Measurements from ENCODE around the gene KCNE2.

KCNE2 gene

DNA sequence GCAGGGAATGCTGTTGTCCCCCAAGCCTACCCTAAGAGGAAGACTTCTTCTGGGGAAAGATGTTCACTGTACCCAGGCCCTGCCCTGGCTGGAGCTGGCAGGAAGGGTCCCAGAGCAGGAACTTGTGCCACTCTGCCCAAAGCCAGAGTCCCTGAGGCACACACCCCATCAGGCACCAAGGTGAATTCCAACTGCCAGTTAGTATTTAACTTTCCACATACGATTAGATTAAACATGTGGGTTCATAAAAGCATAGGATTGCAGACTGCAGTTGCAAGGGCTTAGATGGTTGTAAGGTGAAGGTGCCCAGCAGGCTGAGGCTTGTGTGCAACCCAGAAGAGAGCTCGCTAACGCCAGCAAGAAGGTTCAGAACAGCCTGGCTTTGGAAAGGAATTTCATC is at the start of gene KCNE2:
Gene KCNE2 (plus strand): TSS at position 274 of the 400 bp plus-strand sequence. CDS start 6,473 bp downstream, outside the sequence.
- DNase-seq, result no peak

- no peak for DNase-seq
Measured at GRCh38 chr21:34319585-34319984, 44.2 kb upstream of the KCNE2 start.

GRCh38 chr21:34320011-34320410 is 43.8 kb upstream of the KCNE2 start:
- no peak for DNase-seq

GRCh38 chr21:34330055-34330454 is 33.8 kb upstream of the KCNE2 start:
- no peak for DNase-seq

DNA sequence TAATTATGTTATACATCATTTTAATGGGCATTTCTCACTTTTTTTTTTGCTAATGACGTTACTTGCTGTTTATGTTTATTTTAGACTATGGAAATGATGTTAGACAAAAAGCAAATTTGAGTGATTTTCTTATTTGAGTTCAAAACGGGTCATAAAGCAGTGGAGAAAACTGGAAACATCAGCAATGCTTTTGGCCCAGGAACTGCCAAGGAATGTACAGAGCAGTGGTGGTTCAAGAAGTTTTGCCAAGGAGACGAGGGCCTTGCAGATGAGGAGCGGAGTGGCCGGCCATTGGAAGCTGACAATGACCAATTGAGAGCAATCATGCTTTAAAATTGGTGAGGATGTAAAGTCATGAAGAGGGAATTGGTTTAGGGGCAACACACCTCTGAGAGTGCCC is 32.1 kb upstream of the KCNE2 start:
- no peak for DNase-seq

GRCh38 chr21:34332347-34332746 is 31.5 kb upstream of the KCNE2 start:
- DNase-seq, result no peak

GRCh38 chr21:34333121-34333739 is 30.6 kb upstream of the KCNE2 start:
- DNase-seq, result no peak

DNA sequence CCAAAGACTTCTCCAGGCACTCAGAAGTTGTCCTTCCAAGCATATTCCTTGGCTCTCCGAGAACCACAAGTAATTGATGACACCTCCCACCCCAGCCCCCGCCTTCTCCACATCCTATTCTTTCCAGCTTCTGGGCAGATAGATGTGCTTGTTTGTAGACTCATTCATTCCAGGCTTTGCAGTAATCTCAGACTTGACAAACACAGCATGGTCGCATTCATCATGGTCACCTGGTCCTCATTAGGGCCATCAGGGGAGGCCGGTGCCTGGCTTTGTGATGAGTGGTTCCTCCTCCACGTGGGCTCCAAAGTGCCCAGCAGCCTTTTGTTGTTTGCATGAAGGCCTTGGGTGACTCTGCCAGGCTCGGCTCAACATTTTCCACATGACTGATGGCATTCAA is 28.5 kb upstream of the KCNE2 start:
- no peak for DNase-seq

DNA sequence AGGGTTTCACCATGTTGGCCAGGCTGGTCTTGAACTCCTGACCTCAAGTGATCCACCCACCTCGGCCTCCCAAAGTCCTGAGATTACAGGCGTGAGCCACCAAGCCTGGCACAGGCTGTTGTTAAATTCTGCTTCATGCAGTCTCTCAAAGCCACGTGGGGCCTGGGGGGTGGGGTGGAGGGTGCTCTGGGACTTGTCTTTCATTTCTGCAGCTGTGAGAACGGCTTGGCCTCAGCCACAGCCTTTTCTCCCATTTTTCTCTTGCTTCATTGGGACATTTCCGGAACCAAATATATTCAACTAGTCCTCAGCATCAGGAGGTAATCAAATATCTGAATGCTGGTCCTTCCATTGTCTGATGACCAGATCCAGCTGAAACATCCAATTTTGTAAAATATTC is 27.6 kb upstream of the KCNE2 start:
- DNase-seq, result no peak

- DNase-seq, result no peak
Measured at GRCh38 chr21:34336756-34337391, 26.9 kb upstream of the KCNE2 start.

DNA sequence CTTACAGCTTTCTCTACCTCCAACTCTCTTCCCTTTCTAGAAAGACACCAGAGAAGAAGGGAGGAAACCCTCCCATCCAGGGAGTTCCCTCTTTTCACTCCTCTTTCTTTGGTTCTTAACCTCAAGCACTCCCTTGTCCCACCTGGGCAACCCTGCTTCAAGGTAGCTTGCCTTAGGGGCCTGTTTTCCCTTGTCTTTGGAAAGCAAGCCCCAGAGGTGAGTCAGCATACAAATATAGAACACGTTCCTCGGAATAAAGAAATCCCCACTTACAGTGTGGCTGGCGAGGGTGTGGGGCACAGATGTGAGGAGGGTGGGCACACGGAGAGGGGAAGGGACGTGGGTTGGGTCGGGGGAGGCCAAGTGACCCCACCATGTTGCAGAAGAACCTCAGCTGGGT is 26.1 kb upstream of the KCNE2 start:
- no peak for DNase-seq

GRCh38 chr21:34338226-34338625 is 25.6 kb upstream of the KCNE2 start:
- DNase-seq, result no peak

GRCh38 chr21:34340061-34340460 is 23.7 kb upstream of the KCNE2 start:
- no peak for DNase-seq

DNA sequence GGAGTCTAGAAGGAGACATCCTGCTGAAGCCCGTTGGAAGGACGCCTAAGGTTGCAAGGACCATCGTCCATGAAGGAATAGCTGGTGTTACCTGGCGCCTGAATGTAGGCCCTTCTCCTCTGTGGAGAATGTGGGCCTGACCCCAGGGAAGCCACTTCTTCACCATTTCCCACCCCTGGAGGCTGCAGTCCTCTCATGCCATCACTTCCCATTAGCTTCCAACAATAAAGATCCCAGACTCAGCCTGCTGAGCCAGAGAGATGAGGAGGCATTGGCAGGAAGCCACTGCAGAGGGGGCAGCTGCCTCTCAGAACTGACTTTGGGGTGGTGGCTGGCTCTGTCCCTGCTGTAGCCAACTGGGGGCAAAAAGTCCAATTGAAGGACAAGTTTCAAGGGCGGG is 21.3 kb upstream of the KCNE2 start:
- DNase-seq, result no peak

DNA sequence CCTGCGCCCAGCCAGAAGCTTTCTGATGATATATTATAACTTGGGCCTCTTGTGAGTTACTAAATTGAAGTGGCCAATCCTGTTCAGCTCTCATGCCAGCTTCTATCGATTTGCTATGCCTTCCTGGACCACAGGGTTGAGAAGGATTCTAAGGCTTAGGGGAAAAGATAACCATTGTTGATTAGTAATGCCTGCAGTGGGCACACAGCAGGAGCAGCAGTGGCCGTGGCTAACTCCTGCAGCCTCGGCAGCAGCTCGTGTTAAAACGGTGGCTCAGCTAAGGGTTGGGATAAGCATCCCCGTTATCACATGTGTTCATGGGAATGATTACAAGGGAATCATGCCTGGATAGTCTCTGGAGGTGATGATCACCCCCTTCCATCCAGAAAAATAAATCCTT is 20.5 kb upstream of the KCNE2 start:
- DNase-seq, result no peak

DNA sequence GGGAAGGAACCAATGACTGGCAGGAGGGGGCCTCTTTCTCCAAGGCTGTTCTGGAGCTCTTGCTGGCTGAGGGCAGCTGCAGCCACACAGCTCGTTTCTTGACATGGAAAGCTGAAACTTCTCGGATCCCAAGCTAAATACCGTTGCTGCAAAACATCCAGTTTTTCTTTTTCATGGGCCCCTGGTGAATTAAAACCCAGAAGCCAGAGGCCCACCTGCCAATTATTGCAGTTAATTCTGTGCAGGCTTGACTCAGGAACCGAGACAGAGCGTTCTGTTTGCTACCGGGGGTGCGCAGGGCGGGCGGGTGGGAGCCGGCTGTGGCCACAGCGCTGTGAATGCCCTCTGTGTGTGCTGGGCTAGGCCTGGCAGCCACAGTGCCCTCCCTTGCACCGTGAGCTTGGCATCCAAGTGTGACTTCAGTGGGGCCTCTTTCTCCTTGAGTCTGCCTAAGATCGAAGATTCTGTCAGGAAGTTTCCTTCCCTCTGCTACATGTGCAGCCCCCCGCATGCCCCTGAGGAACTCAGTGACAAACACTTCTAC is 19.9 kb upstream of the KCNE2 start:
- no peak for DNase-seq

DNA sequence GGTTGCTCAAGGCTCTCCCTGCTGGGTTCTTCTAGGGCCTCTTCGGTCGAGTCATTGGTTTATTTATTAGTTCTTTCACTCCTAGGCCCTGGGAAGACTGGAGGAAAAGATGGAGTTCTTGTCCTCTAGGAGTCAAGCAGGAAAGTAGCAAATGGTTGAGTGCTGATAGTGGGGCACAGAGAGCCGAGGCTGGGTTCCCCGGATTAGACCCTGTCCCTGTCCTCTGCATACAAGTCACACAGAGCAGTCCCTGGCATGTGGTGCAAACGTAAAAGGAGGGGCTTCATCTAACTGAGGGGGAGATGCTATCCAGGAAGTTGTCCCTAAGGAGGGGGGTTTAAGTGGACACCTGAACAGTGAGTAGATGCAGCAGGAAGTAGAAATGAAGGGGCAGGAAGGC is 19.2 kb upstream of the KCNE2 start:
- no peak for DNase-seq

DNA sequence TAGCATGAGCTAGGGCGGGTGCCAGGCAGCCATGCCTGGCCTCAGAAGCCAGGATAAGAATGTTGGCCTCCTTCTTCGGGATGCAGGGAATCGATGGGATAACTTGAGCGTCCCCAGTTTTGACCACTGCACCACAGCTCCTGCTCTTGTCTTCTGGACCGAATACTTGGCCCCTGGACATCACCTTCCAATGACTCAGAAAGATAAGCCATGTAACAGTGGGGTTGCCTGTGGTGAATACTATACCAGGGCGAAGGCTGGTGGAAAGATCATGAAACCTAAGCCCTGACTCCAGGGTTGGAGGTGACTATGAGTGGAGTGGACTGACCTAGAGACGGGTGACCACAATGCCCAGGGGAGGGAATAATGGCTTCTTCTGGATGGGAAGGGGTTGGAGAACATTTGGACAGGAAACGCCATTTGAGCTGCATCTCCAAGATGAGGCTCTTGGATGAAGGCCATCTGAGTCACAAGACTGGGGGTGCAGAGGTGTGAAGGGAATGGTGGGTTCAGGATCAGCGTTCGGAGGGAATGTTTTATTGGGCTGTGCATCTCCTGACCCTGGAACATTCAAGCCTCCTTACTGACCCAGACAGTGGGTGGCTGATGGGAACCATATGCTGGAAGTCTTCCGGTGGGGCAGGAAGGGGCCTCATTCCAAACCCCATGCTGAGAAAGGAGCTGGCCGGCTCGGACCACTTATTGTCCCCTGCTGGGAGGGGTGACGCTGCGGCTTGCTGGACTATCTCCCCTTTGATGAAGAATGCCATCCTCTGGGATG is 18.5 kb upstream of the KCNE2 start:
- no peak for DNase-seq

- no peak for DNase-seq
Measured at GRCh38 chr21:34345892-34346291, 17.9 kb upstream of the KCNE2 start.

DNA sequence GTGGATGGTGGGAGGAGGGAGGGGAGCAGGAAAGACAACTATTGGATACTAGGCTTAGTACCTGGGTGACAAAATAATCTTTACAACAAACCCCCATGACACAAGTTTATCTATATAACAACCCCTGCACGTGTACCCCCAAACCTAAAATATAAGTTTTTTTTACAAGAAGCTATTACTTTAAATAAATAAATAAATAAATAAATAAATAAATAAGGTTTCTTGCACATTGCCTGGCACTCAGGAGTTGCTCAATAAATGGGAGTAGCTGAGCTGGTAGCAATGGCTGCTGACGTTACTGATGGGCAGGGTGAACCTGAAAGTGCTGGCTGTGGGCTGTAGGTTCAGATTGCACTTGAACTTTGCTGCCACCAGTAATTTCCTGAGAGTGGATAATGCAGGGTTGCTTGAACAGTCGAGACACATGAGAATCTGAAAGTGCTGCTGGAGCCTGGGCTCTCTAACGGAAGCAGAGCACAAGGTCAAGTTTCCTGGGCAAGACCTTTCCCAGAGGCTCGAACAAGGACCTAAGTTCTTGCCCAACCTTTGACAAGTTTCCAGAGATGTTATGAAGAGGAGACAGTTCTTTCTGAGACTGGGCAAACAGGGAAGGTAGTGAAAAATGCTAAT is 14.8 kb upstream of the KCNE2 start:
- DNase-seq, result no peak

DNA sequence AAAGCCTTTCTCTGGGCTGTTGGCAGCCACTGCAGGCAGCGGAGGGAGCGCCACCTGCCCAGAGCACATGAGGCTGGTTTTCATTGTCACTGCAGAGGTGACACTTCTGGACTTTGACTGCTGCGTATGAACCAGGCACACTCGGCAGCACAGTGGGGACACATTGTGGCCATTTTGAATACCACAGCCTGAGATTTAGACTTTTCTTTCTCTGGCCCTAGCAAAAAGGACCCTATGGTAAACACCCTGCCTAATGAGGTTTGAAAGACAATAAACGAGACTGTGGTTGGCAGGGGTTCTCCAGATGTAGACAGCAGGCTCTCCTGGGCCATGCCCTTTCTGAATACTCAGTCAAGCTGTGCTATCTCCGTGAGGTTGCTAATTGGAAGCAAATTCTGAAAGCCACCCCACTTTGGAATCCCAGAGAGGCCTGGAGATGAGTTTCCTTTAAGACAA is 12.0 kb upstream of the KCNE2 start:
- DNase-seq, result peak; percentile 24

DNA sequence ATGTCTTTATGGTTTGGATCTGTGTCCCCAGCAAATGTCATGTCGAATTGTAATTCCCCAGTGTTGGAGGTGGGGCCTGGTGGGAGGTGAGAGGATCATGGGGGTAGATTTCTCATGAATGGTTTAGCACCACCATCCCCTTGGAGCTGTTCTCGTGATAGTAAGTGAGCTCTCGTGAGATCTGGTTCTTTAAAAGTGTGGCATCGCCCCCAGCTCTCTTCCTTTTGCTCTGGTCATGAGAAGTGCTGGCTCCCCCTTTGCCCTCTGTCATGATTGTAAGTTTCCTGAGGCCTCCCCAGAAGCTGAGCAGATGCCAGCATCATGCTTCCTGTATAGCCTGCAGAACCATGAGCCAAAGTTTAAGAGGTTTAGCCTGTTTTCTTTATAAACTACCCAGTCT is 11.2 kb upstream of the KCNE2 start:
- DNase-seq, result no peak

DNA sequence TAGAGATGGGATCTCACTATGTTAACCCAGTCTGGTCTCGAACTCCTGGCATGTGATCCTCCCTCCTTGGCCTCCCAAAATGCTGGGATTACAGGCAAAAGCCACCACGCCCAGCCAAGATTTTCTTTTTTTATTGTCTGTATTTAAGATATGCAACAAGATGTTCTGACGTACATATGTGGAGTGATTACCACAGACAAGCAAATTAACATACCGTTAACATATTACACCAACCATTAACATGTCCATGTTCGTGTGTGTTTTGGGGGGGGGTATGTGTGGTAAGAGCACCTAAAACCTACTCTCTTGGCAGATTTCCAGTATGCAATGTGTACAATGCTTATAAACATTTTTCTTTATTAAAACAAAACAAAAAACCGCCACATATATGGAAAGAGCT is 10.6 kb upstream of the KCNE2 start:
- DNase-seq, result no peak

Measured in NCI-H2171 (cell line).